OCI-LY3 (cell line): Measurements from ENCODE around the gene APOBEC3C.
A peak's percentile ranks its signal among the peaks of the same experiment; 100 is the strongest.

Experiments used
- H2AFZ ChIP-seq: fragments of 200-600, 300-600 bp; shearing (Covaris generic); 2 replicates; pipeline ENCODE4 v1.6.0; 2014; ENCODE audit warnings: antibody characterized with exemption, low read depth, low read length
- H3K27ac ChIP-seq: fragments of 200-600, 300-600 bp; sonication (generic); 2 replicates; pipeline ENCODE4 v1.5.1; 2014; ENCODE audit warnings: mild to moderate bottlenecking, low read length, moderate library complexity, mixed read lengths
- H3K27me3 ChIP-seq: fragments of 200-600, 300-600 bp; sonication (generic); 2 replicates; pipeline ENCODE4 v1.6.1; 2014; ENCODE audit warnings: low read depth, low read length, mixed read lengths
- H3K36me3 ChIP-seq: fragments of 200-600, 300-600 bp; sonication (generic); replicated peaks from 2 replicates; pipeline ENCODE3; 2014; ENCODE audit warnings: low read depth, low read length, mixed read lengths
- H3K4me1 ChIP-seq: fragments of 300-600, 200-600 bp; sonication (generic); 2 replicates; pipeline ENCODE4 v1.6.1; 2014; ENCODE audit warnings: low read length, mixed read lengths
- H3K4me2 ChIP-seq: fragments of 200-600, 300-600 bp; sonication (generic); 2 replicates; pipeline ENCODE4 v1.6.1; 2014; ENCODE audit warnings: low read length, mixed read lengths
- H3K4me3 ChIP-seq: fragments of 300-600, 200-600 bp; sonication (generic); 2 replicates; pipeline ENCODE4 v1.5.1; 2014; ENCODE audit warnings: antibody characterized with exemption, mild to moderate bottlenecking, low read length, moderate library complexity
- H3K79me2 ChIP-seq: fragments of 300-600, 200-600 bp; shearing (Covaris generic); 2 replicates; pipeline ENCODE4 v1.6.1; 2014; ENCODE audit warnings: mild to moderate bottlenecking, low read length, mixed read lengths
- H3K9ac ChIP-seq: fragments of 300-600, 200-600 bp; shearing (Covaris generic); 2 replicates; pipeline ENCODE4 v1.6.0; 2014; ENCODE audit warnings: mild to moderate bottlenecking, low read length, moderate library complexity
- H3K9me3 ChIP-seq: fragments of 200-600, 300-600 bp; shearing (Covaris generic); 2 replicates; pipeline ENCODE4 v1.6.1; 2014; ENCODE audit warnings: low read length, mixed read lengths; ENCODE audit not compliant: insufficient read depth
- H4K20me1 ChIP-seq: fragments of 200-600, 300-600 bp; sonication (generic); 2 replicates; pipeline ENCODE4 v1.6.1; 2016; ENCODE audit warnings: low read length, mixed read lengths; ENCODE audit not compliant: insufficient read depth
- EZH2phosphoT487 ChIP-seq: fragments of 200-600 bp; shearing (Covaris generic); IDR thresholded peaks from 2 replicates; pipeline ENCODE4 v1.6.1; 2018; ENCODE audit warnings: antibody characterized with exemption, mixed run types, low read depth
- TF ChIP-seq, protein P1 (sequence below): fragments of 200-600, 300-600 bp; sonication (generic); IDR thresholded peaks from 2 replicates; pipeline ENCODE4 v1.5.1; 2014; ENCODE audit warnings: antibody characterized with exemption, low read length, low read depth

Gene APOBEC3C

DNA sequence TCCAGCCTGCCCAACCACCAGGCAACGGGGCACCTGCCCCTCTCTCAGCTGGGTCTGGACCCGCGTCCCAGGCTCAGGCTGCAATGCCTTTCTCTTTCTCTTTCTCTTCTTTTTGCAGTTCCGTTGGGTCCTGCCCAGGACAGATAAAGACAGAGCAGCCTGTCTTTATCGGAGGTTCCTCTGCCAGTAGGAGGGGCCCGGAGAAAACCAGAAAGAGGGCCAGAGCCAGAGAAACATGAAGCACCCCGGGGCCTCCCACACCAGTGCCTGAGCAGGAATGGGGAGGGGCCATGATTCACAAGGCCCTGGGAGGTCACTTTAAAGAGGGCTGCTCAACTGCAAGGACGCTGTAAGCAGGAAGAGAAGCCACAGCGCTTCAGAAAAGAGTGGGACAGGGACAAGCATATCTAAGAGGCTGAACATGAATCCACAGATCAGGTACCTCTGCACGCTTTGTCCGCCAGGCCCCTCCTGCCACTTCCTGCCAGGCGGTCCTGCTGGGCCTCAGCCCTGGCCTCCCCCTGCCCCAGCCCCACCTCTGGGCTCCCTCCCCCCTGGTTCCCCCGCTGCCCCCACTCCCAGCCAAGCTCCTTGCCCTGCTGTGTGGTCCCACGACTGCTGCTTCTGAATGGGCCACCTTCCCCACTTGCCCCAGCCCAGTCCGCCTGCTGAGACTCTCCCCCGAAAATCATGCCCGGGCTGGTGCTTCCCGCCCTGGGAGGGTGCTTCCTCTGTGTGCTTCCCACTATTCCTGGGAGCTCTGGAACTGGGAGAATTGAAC lies at the start of gene APOBEC3C:
APOBEC3C (plus strand) TSS at position 316 of the 781 bp plus-strand sequence; CDS start at position 422, 106 bp downstream.
- Histone ChIP-seq H3K4me1 (peaks cover 13% of the 10 kb centered on the region; the same call in 1 of the 2 replicates), H3K79me2 (peaks cover 5% of the 10 kb centered on the region; the same call in 1 of the 2 replicates), H4K20me1 (no peaks in the 10 kb centered on the region), H3K36me3 (no peaks in the 10 kb centered on the region), H3K4me2 (peak within 1 kb of the TSS; percentile 94), H3K27ac (peak within 1 kb of the TSS; percentile 55), H2AFZ (peak within 1 kb of the TSS; percentile 57), H3K9me3 (no peaks in the 10 kb centered on the region), H3K4me3 (peak within 1 kb of the TSS; percentile 84), H3K9ac (peak within 1 kb of the TSS; percentile 86), H3K27me3 (no peaks in the 10 kb centered on the region)
- no peak for TF ChIP-seq EZH2phosphoT487
- TF ChIP-seq, protein P1, sequence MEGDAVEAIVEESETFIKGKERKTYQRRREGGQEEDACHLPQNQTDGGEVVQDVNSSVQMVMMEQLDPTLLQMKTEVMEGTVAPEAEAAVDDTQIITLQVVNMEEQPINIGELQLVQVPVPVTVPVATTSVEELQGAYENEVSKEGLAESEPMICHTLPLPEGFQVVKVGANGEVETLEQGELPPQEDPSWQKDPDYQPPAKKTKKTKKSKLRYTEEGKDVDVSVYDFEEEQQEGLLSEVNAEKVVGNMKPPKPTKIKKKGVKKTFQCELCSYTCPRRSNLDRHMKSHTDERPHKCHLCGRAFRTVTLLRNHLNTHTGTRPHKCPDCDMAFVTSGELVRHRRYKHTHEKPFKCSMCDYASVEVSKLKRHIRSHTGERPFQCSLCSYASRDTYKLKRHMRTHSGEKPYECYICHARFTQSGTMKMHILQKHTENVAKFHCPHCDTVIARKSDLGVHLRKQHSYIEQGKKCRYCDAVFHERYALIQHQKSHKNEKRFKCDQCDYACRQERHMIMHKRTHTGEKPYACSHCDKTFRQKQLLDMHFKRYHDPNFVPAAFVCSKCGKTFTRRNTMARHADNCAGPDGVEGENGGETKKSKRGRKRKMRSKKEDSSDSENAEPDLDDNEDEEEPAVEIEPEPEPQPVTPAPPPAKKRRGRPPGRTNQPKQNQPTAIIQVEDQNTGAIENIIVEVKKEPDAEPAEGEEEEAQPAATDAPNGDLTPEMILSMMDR: peak; percentile 31

DNA sequence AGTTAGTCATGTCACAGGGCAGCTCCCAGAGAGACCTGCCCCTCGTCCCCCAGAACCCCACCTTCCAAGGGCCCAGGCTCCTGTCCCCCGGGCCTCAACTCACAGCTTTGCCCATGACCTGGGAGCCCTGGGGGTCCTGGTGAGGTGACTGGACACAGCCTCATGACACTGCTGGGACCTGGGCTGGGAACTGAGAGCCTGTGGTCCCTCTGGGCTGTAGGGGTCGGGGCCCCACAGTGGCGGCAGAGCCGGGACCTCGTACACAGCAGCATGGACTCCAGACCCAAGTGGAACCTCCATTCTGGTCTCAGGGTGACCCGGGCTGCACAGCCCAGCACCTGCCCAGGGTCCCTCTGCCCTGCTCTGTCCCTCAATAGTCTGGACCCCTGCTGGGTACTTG lies 49.8 kb upstream of the APOBEC3C start:
- no peak overlapping the region for H3K9ac ChIP-seq
- H3K27me3 ChIP-seq: 0 out of 2 replicates have a peak, but pooled peaks cover 15% of the 10 kb centered on the region
- peak overlapping the region; percentile 9; the same call in 1 of the 2 replicates for H3K4me2 ChIP-seq
- H4K20me1 ChIP-seq: no peaks in the 10 kb centered on the region
- no peaks in the 10 kb centered on the region for H3K79me2 ChIP-seq
- peaks cover 33% of the 10 kb centered on the region for H3K4me1 ChIP-seq
- no peaks in the 10 kb centered on the region for H3K36me3 ChIP-seq
- H3K9me3 ChIP-seq: no peaks in the 10 kb centered on the region
- TF ChIP-seq, protein P1: no peak
- no peak for TF ChIP-seq EZH2phosphoT487
- peak overlapping the region; percentile 7; the same call in 1 of the 2 replicates for H2AFZ ChIP-seq
- no peak overlapping the region for H3K27ac ChIP-seq
- no peak overlapping the region for H3K4me3 ChIP-seq

DNA sequence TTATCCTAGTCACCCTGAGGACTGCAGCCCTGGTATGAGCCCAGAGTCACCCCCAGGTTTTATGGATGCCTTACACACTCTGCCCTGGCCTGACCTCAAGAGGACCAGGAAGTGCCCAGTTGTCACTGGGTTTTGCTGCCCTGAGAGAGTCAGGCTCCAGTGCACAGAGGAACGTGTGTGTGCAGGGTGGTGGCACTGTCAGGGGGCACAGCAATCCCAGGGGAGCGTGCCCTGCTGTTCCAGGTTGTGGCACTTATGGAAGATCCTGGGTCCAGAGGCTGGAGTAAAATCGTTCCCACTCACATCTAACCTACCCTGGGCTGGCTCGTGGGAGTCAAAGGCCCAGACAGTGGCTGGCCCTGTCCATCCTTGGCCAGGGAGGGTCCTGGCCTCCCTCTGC lies 49.1 kb upstream of the APOBEC3C start:
- Histone ChIP-seq H4K20me1 (no peaks in the 10 kb centered on the region), H3K4me3 (no peak overlapping the region), H3K27me3 (0 out of 2 replicates have a peak, but pooled peaks cover 15% of the 10 kb centered on the region), H3K27ac (no peak overlapping the region), H3K4me2 (no peak overlapping the region), H3K79me2 (no peaks in the 10 kb centered on the region), H3K9ac (no peak overlapping the region), H3K9me3 (no peaks in the 10 kb centered on the region), H3K4me1 (peaks cover 37% of the 10 kb centered on the region), H3K36me3 (no peaks in the 10 kb centered on the region), H2AFZ (no peak overlapping the region)
- TF ChIP-seq EZH2phosphoT487: no peak
- TF ChIP-seq, protein P1: no peak

DNA sequence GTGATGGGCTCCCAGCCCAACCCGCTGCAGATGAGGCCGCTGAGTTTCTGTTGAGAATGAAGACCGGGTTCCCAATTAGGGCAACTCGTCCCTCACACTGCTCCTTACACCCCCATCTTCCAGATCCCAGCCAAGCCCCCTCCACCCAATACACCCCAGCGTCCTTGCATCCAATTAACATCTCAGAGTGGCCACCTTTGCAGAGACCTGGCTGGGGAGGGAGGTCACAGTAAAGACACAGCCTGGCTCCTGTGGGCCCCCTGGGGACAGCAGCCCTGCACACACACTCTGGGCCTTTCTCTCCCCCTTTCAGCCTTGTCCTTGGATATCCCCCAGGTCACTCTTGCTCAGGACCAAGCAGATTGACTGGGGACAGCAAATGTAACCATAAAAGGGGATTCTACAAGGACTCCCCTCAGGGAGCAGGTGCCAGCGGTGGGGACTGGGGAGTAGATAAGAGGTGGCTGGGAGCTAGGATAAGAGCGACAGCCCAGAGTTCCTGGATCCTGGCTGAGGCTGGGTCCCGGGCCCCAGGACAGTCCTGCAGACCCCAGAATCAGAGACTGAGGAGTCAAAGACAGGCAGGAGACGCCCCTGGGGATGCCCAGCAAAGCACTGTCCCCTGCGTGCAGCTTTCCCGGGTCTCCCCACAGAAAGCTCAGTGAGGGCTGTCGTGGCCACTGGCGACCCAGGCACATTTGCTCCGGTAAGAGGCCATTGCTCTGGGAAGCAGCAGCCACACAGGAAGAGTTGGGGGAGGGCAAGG lies 48.3 kb upstream of the APOBEC3C start:
- Histone ChIP-seq H3K36me3 (no peaks in the 10 kb centered on the region), H3K4me2 (no peak overlapping the region), H3K27me3 (0 out of 2 replicates have a peak, but pooled peaks cover 15% of the 10 kb centered on the region), H4K20me1 (no peaks in the 10 kb centered on the region), H3K4me1 (peaks cover 37% of the 10 kb centered on the region), H2AFZ (no peak overlapping the region), H3K9ac (no peak overlapping the region), H3K27ac (no peak overlapping the region), H3K4me3 (no peak overlapping the region), H3K79me2 (no peaks in the 10 kb centered on the region), H3K9me3 (no peaks in the 10 kb centered on the region)
- no peak for TF ChIP-seq EZH2phosphoT487
- TF ChIP-seq, protein P1: no peak
